Epithelial cell of proximal tubule (primary cell): ENCODE measurements around the gene LDLRAD4. TPM values are rescaled to one million over a fixed set of nuclear protein-coding genes. Genes with fewer than 3 reads are reported as not detected.

Experiments used
- DNase-seq: peaks from one replicate; pipeline ENCODE4 v3.0.0-alpha.2; 2011; ENCODE audit warnings: low read depth
- H3K4me3 ChIP-seq: 2 replicates; pipeline ENCODE4 v1.5.1; 2011; ENCODE audit warnings: low read depth, mild to moderate bottlenecking, low read length
- total RNA-seq: library from RNA; depleted of rRNA; stranded (reverse); fragments of >200 nt; gene quantifications from 2 replicates; pipeline ENCODE4 v1.2.3, GENCODE V29; 2015
- TF ChIP-seq, protein P1 (sequence below): conservative IDR thresholded peaks from 2 replicates; pipeline ENCODE4 v1.5.1; 2012; ENCODE audit warnings: low read depth, mild to moderate bottlenecking, low read length

The LDLRAD4 gene
- total RNA-seq, 1 donor from 2014 or later: under 0.01 TPM

DNA sequence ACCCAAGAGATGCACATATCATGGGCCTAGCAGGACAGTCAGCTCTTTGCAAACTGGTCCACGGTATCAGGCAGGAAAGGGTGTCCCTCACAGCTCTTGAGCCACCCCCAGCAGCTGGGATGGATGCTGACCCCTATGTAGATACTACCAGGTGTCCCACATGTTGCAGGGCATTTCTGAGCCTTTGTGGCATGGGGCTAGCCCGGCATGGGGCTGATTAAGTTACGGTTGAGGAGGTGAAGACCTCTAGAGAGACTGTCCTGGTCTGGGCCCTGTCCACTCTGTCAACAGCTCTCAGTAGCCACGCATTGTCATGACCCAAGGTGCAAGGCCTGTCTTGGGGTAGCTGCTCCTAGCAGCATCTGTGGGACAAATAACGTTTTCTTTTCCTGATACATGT, 6.7 kb downstream of the LDLRAD4 start:
- TF ChIP-seq, protein P1, sequence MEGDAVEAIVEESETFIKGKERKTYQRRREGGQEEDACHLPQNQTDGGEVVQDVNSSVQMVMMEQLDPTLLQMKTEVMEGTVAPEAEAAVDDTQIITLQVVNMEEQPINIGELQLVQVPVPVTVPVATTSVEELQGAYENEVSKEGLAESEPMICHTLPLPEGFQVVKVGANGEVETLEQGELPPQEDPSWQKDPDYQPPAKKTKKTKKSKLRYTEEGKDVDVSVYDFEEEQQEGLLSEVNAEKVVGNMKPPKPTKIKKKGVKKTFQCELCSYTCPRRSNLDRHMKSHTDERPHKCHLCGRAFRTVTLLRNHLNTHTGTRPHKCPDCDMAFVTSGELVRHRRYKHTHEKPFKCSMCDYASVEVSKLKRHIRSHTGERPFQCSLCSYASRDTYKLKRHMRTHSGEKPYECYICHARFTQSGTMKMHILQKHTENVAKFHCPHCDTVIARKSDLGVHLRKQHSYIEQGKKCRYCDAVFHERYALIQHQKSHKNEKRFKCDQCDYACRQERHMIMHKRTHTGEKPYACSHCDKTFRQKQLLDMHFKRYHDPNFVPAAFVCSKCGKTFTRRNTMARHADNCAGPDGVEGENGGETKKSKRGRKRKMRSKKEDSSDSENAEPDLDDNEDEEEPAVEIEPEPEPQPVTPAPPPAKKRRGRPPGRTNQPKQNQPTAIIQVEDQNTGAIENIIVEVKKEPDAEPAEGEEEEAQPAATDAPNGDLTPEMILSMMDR: no peak
- DNase-seq: no peak
- H3K4me3 ChIP-seq: no peak overlapping the region

DNA sequence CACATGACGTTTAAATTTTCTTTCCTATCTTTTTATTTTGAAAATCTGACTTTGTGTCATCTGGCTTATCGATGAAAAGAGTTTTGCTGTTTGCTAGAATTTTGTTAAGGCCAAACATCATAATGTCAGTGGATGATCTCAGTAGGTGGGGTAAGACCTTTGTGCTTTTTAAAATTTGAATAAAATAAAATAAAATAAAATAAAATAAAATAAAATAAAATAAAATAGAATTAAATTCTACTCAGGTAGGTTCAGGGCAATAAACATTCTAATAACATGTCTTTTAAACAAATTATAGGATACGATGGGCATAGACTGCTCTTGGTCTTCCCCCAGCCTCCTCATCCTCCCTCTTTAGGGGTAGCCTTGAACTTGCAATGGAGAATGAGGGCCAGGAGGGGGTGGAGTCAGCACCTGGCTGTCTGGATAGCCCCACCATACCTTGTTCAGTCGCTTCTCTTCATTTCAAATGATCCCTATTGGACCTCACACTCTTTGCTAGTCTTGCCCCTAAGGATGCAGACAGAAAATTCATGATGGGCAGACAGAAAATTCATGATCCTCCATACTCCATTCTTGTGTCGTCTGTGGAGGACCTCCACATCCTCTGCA, 8.1 kb downstream of the LDLRAD4 start:
- DNase-seq: no peak
- TF ChIP-seq, protein P1: no peak
- no peak overlapping the region for H3K4me3 ChIP-seq

DNA sequence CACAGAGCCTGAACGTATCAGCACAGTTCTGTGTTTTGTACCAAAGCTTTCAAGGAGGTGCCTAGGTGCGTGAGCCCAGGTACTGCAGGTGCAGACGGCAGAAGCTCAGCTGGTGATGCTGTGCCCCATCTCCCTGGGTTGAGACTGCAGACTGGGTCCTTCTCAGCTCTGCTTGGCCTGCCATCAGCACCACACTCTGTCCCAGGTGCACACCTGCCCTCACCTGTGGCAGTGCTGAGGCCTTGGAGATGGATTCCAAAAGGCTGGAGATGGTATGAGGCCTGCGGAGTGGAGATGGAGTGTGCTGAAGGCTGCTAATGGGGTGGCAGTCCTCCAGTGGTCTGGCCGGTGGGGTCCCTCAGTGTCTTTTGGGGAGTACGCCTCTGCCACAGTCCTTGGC, 9.3 kb downstream of the LDLRAD4 start:
- TF ChIP-seq, protein P1: no peak
- no peak overlapping the region for H3K4me3 ChIP-seq
- DNase-seq: no peak

DNA sequence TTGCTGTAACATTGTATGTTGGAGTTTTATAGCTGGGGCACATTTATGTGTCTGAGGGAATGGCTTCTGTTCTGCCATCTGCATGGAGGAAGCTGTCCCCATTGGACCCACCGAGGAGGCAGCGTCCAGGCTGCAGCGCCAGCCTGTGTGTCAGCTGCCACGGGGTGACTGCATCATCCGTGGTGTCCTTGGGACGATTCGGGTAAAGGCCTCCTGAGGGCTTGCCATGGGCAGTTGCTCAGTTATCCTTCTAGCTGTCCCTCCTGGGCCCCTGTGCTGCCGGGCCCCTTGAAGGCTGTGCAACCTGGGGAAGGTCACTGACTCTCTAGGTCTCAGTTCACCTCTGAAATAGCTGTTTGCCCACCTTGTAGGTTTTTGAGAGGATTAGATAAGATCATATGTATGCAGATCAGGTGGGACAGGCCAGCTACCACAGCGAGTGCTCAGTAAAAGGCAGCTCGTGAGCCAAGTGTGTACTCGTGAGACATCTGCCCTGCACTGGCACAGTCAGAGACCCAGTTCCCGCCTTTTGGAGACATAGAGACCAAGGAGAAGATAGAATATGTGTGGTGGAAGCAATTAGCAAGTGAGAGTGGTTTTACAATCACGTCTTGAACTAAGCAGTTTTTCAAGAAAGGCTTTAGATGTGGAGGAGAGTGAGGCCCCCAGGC, 10.6 kb downstream of the LDLRAD4 start:
- H3K4me3 ChIP-seq: no peak overlapping the region
- DNase-seq: no peak
- TF ChIP-seq, protein P1: no peak

DNA sequence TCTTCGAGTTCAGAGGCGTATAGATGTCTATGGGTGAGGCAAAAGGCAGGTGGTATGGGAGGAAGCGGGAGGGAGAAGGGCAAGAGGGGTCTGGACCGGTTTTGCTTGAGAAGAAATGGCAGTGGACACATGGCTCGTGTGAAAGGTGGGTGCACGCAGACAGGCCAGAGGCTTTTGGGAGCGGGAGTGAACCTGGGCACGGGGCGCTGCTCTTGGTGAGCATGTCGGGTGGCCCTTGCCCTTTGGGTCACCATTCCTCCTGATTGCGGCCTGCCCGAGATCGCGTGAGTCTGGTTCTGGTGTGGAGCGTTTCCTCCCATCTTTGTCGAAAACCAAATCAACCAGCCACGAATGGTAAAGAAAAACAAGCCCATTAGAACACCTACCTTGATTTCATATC, 12.6 kb downstream of the LDLRAD4 start:
- DNase-seq: no peak
- no peak overlapping the region for H3K4me3 ChIP-seq
- TF ChIP-seq, protein P1: no peak

DNA sequence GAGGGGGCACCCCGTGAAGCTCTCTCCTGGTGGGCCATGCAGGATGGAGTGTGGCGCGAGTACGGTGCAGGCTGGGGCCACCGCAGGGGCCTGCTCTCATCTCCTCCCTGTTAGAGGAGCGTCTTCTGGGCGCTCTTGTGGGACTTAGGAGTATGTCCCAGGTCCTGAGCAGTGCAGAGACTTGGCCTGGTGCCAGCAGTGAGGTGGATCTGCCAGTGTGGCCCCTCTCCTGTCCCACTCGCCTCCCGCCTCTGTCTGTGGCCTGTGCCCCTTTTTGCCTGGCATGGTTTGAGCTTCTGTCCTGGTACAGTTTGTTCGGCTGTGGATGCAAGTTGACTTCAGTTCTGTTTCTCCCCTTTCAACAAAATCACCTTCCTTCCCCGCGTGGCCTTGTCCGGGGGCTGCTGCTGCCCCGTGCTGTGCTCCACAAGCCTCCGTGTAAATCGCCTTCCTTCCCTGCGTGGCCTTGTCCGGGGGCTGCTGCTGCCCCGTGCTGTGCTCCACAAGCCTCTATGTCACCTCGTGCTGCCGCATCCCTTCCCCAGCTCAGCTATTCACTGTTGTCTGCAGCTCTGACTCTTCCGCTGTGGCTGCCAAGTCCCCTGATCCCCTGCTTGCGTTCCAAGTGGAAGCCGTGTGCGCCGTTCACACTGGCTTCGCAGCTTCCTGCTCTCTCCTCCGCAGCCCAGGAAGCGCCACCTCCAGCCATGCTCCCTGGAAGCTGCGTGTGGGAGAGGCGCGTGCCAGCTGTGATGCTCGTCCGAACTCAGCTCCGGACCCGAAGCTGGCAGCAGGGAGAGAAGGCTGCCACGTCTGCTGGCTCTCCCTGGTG, 13.7 kb downstream of the LDLRAD4 start:
- DNase-seq: no peak
- TF ChIP-seq, protein P1: no peak
- no peak overlapping the region for H3K4me3 ChIP-seq
